Panc1 (cell line): ENCODE results near the gene NSL1. TPM values are rescaled to one million over a fixed set of nuclear protein-coding genes. Genes with fewer than 3 reads are reported as not detected.
"Not testable (repeated sequence)": the region's sequence is repeated elsewhere in the genome, so short reads cannot be mapped to it uniquely, and the experiment has no call there.

Source experiments
- ATAC-seq: fragments of 200-7000 bp; cut with Tn5 transposase; 2 replicates; pipeline ENCODE4 v1.9.1; 2020; ENCODE audit warnings: mild to moderate bottlenecking, moderate library complexity
- BruUV-seq: library from RNA; stranded (reverse); fragments of 400-500 nt; replicated peaks from 2 replicates; lab custom pipeline; 2021; lab: Mats Ljungman, UMichigan
- CTCF ChIA-PET: fragments of 300-600 bp; sonication (Branson Sonifier 250); formaldehyde crosslinking; loops from one replicate; lab custom pipeline; 2022; ENCODE audit warnings: antibody characterized with exemption; lab: Charles Lee
- POLR2A ChIA-PET: fragments of 300-600 bp; sonication (Branson Sonifier 250); formaldehyde crosslinking; loops from one replicate; lab custom pipeline; 2022; ENCODE audit warnings: antibody characterized with exemption; lab: Charles Lee
- DNase-seq: peaks from one replicate; pipeline ENCODE4 v3.0.0-alpha.2; 2010; ENCODE audit warnings: low read depth, low spot score
- H3K27ac ChIP-seq: 2 replicates; pipeline ENCODE4 v1.5.1; 2011; ENCODE audit warnings: mild to moderate bottlenecking, low read length, inconsistent platforms
- H3K27me3 ChIP-seq: fragments of 200-500 bp; sonication (Bioruptor generic); 2 replicates; pipeline ENCODE4 v1.6.0; 2014; ENCODE audit warnings: low read length, inconsistent platforms; ENCODE audit not compliant: control insufficient read depth, insufficient read depth
- H3K36me3 ChIP-seq: fragments of 200-500 bp; sonication (Bioruptor generic); 2 replicates; pipeline ENCODE4 v1.5.1; 2014; ENCODE audit warnings: inconsistent platforms, mild to moderate bottlenecking, low read length, moderate library complexity; ENCODE audit not compliant: control insufficient read depth, insufficient read depth
- H3K4me1 ChIP-seq: 2 replicates; pipeline ENCODE4 v1.5.1; 2011; ENCODE audit warnings: inconsistent platforms, mild to moderate bottlenecking, low read length, moderate library complexity; ENCODE audit not compliant: control insufficient read depth, insufficient read depth
- H3K4me3 ChIP-seq, 2 experiments: 2 replicates each; pipeline ENCODE4 v1.5.1; 2011 to 2012; ENCODE audit warnings: low read depth in 2 of 2, low read length in 2 of 2, mild to moderate bottlenecking in 2 of 2, inconsistent platforms in 1 of 2, moderate library complexity in 1 of 2
- H3K9me3 ChIP-seq: fragments of 200-500 bp; sonication (Bioruptor generic); 2 replicates; pipeline ENCODE4 v1.5.1; 2014; ENCODE audit warnings: low read depth, mild to moderate bottlenecking, inconsistent platforms, low read length, moderate library complexity; ENCODE audit not compliant: control insufficient read depth, insufficient read depth
- POLR2AphosphoS5 ChIP-seq: IDR thresholded peaks from 2 replicates; pipeline ENCODE4 v1.6.1; 2012; ENCODE audit warnings: mild to moderate bottlenecking, low read depth, low read length, moderate library complexity
- REST ChIP-seq, 2 experiments: IDR thresholded peaks; 2 replicates each; pipeline ENCODE4 v1.6.1; 2011 to 2012; ENCODE audit warnings: low read depth in 2 of 2, control low read depth in 1 of 2, low read length in 1 of 2, mild to moderate bottlenecking in 1 of 2, moderate library complexity in 1 of 2; ENCODE audit not compliant: insufficient read depth in 1 of 2
- SIN3A ChIP-seq: IDR thresholded peaks from 2 replicates; pipeline ENCODE4 v1.6.1; 2012; ENCODE audit warnings: low read depth, mild to moderate bottlenecking, low read length, moderate library complexity, borderline replicate concordance; ENCODE audit not compliant: insufficient read depth
- TCF7L2 ChIP-seq: IDR thresholded peaks from 2 replicates; pipeline ENCODE4 v1.6.1; 2011; ENCODE audit warnings: mild to moderate bottlenecking, low read depth, low read length, inconsistent platforms
- in situ Hi-C: cut with HindIII; loops from 2 replicates; pipeline ENCODE4 v1.10.0; 2016; ENCODE audit warnings: low sequenced_read_pairs, low pct_unique_long_range_greater_than_20kb
- intact Hi-C: fragments of 100-400 bp; cut with micrococcal nuclease; formaldehyde crosslinking; loops from one replicate; pipeline ENCODE4 v1.10.0; 2022; ENCODE audit not compliant: unreplicated experiment
- total RNA-seq: library from RNA; stranded (reverse); gene quantifications from one replicate; pipeline ENCODE4 v1.2.1, GENCODE V29; 2021; ENCODE audit not compliant: unreplicated experiment
- TF ChIP-seq, protein P1 (sequence below): fragments of 450-650 bp; IDR thresholded peaks from 2 replicates; pipeline ENCODE4 v1.5.1; 2017; ENCODE audit warnings: mild to moderate bottlenecking

NSL1 gene
- total RNA-seq, 1 experiment from 2014 or later = 21.8 TPM

- DNase-seq, H3K27ac ChIP-seq, H3K4me1 ChIP-seq, BruUV-seq, H3K36me3 ChIP-seq, H3K4me3 ChIP-seq, H3K9me3 ChIP-seq, POLR2A ChIA-PET, H3K27me3 ChIP-seq, in situ Hi-C loops, intact Hi-C loops, CTCF ChIA-PET, ATAC-seq: not testable (repeated sequence)
Observed at GRCh38 chr1:212833211-212834207, 41.9 kb upstream of the NSL1 start.

DNA sequence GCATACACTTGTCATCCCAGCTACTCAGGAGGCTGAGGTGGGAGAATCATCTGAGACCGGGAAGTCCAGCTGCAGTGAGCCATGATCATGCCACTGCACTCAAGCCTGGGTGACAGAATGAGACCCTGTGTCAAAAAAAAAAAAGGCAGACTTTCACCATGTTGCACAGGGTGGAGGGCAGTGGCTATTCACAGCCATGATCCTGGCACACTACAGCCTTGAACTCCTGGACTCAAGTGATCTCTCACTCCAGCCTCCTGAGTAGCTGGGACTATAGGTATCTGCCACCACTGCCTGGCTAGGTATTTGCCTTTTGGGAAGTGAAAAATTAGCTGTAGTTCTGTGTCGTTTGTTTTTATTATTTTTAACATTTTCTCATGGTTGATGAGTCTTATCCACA lies 36.8 kb upstream of the NSL1 start:
- Histone ChIP-seq H3K9me3 (peaks cover 12% of the 10 kb centered on the region), H3K36me3 (no peaks in the 10 kb centered on the region), H3K27ac (no peak overlapping the region), H3K4me3 (no peak overlapping the region), H3K4me1 (no peaks in the 10 kb centered on the region), H3K27me3 (no peaks in the 10 kb centered on the region)
- ChIA-PET CTCF (no interaction called here), POLR2A (no interaction called here)
- ATAC-seq = no peak
- no TSS peak for BruUV-seq
- no peak for DNase-seq
- in situ Hi-C loops (no loop called here), intact Hi-C loops (no loop called here)
- TF ChIP-seq TCF7L2 = no peak
- TF ChIP-seq SIN3A = no peak
- TF ChIP-seq, protein P1, sequence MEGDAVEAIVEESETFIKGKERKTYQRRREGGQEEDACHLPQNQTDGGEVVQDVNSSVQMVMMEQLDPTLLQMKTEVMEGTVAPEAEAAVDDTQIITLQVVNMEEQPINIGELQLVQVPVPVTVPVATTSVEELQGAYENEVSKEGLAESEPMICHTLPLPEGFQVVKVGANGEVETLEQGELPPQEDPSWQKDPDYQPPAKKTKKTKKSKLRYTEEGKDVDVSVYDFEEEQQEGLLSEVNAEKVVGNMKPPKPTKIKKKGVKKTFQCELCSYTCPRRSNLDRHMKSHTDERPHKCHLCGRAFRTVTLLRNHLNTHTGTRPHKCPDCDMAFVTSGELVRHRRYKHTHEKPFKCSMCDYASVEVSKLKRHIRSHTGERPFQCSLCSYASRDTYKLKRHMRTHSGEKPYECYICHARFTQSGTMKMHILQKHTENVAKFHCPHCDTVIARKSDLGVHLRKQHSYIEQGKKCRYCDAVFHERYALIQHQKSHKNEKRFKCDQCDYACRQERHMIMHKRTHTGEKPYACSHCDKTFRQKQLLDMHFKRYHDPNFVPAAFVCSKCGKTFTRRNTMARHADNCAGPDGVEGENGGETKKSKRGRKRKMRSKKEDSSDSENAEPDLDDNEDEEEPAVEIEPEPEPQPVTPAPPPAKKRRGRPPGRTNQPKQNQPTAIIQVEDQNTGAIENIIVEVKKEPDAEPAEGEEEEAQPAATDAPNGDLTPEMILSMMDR = no peak
- no peak for TF ChIP-seq REST (IDR thresholded peaks at IDR 0.05; ENCODE audit: insufficient read depth in 1 of 2, low read depth in 2 of 2, low read length in 1 of 2)
- TF ChIP-seq POLR2AphosphoS5 = no peak

DNA sequence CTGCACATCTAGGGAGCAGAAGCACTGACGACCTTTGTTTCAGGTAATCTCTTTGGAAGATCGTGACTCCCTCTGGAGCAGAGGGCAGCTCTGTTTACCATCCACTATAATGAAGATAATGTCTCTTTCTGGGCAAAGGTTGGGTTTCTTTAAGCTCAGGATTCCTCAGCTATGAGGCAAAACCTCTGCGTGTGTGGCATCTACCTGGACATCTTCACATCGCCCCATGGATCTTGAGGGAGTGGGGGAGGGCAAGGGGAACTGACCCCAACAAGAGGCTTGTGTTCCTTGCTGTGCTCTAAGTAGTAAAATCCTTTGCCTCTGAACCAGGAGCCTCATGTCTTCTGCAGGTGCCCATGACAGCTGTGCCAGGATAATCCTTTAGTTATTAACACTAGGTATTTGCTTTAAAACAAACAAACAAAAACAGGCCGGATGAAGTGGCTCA lies 36.3 kb upstream of the NSL1 start:
- no peak; the same call in 1 of the 2 replicates for ATAC-seq

More for the DNA sequence above, 36.3 kb upstream of the NSL1 start:
- in situ Hi-C loops = no loop called here
- TF ChIP-seq, protein P1 = no peak
- TF ChIP-seq SIN3A = no peak
- no peaks in the 10 kb centered on the region for H3K4me1 ChIP-seq
- no peaks in the 10 kb centered on the region for H3K36me3 ChIP-seq
- no peak overlapping the region for H3K4me3 ChIP-seq
- POLR2A ChIA-PET = interaction anchor here (0.6 kb wide), 1 partner anchor 36 kb away, joined by 3 read pairs; no protein-coding TSS in a partner anchor
- no peaks in the 10 kb centered on the region for H3K27me3 ChIP-seq
- intact Hi-C loops = no loop called here
- DNase-seq = no peak
- no peak overlapping the region for H3K27ac ChIP-seq
- peaks cover 12% of the 10 kb centered on the region for H3K9me3 ChIP-seq
- CTCF ChIA-PET = no interaction called here
- BruUV-seq = no TSS peak
